Sigmoid colon (tissue), 7 donors: Measurements from ENCODE around the gene THSD7B. TPM values are rescaled to one million over a fixed set of nuclear protein-coding genes. Genes with fewer than 3 reads are reported as not detected.
"Not testable (repeated sequence)": the region's sequence is repeated elsewhere in the genome, so short reads cannot be mapped to it uniquely, and the experiment has no call there.

Experiments
- DNase-seq: peaks from one replicate; pipeline ENCODE4 v3.0.0-alpha.2; 2019
- H3K27ac ChIP-seq, 4 donors: fragments of 200-600 bp; sonication (generic); one replicate each; pipeline ENCODE4 v1.5.1; 2016 to 2019; ENCODE audit warnings: mild to moderate bottlenecking in 1 of 4
- H3K27me3 ChIP-seq, 3 donors: fragments of 200-600 bp; sonication (generic); one replicate each; pipeline ENCODE4 v1.5.1; 2019; ENCODE audit warnings: mild to moderate bottlenecking in 1 of 3
- H3K36me3 ChIP-seq, 4 donors: fragments of 200-600 bp; sonication (generic); one replicate each; pipeline ENCODE4 v1.5.1; 2016 to 2019
- H3K4me1 ChIP-seq, 4 donors: fragments of 200-600 bp; sonication (generic); one replicate each; pipeline ENCODE4 v1.5.1; 2017 to 2019
- H3K4me3 ChIP-seq, 4 donors: fragments of 200-600 bp; sonication (generic); one replicate each; pipeline ENCODE4 v1.5.1; 2017 to 2019; ENCODE audit warnings: mild to moderate bottlenecking in 2 of 4, moderate library complexity in 1 of 4
- H3K9me3 ChIP-seq, 4 donors: fragments of 200-600 bp in 3 of 4; sonication (generic) in 3 of 4; one replicate each; pipeline versions ENCODE4 v1.5.1 to v1.6.1; 2013 to 2019
- CTCF ChIP-seq, 4 experiments: fragments of 450-650 bp in 3 of 4; fragments of 200-600 bp in 1 of 4; IDR thresholded peaks; one replicate each; pipeline ENCODE4 v1.5.1; 2016 to 2019; ENCODE audit warnings: antibody characterized with exemption in 4 of 4, mild to moderate bottlenecking in 3 of 4, moderate library complexity in 2 of 4
- EP300 ChIP-seq, 4 donors: sonication (generic); formaldehyde crosslinking; IDR thresholded peaks; one replicate each; pipeline ENCODE4 v1.6.1; 2017; ENCODE audit warnings: antibody characterized with exemption in 4 of 4
- POLR2A ChIP-seq, 2 donors: fragments of 450-650 bp; IDR thresholded peaks; one replicate each; pipeline ENCODE4 v1.6.1; 2016; ENCODE audit warnings: antibody characterized with exemption in 2 of 2, mild to moderate bottlenecking in 2 of 2, moderate library complexity in 2 of 2
- POLR2AphosphoS5 ChIP-seq, 4 donors: sonication (generic); formaldehyde crosslinking; IDR thresholded peaks; one replicate each; pipeline ENCODE4 v1.6.1; 2017; ENCODE audit warnings: antibody characterized with exemption in 4 of 4
- WGBS, 2 donors: extraction: QIAGEN DNeasy Blood & Tissue Kit; methylation state at CpG; one replicate each; pipeline ENCODE4 v1.1.7; 2013; 5-methylcytosine and 5-hydroxymethylcytosine counted together
- intact Hi-C: fragments of 100-400 bp; cut with DNase I; formaldehyde crosslinking; loops from one replicate; pipeline ENCODE4 v1.15.1; 2023
- polyA plus RNA-seq, 3 donors: library from polyadenylated mRNA; stranded (reverse); fragments of 200-250 nt; gene quantifications; one replicate each; pipeline ENCODE4 v1.2.3, GENCODE V29; 2013
- total RNA-seq, 4 donors: library from RNA; depleted of rRNA; stranded (reverse); fragments of >200 nt; gene quantifications; one replicate each; pipeline ENCODE4 v1.1.0, GENCODE V29; 2016
- donor health status: healthy with polysubstance abuse.
- donor health status: Bipolar disorder and iron deficiency.
- donor health status: healthy.

THSD7B gene
- total and polyA plus RNA-seq, 7 donors = 0.16 to 0.83 (median 0.27) TPM; not detected in 2

GRCh38 chr2:136980303-136980702 lies 215.0 kb downstream of the THSD7B start:
- no peaks in the 10 kb centered on the region for H3K27me3 ChIP-seq
- H3K4me3 ChIP-seq = no peak overlapping the region
- no peaks in the 10 kb centered on the region for H3K4me1 ChIP-seq
- H3K36me3 ChIP-seq = no peaks in the 10 kb centered on the region
- TF ChIP-seq POLR2A (IDR thresholded peaks at IDR 0.05) = no peak
- no peak for TF ChIP-seq CTCF (IDR thresholded peaks at IDR 0.05)
- TF ChIP-seq POLR2AphosphoS5 (IDR thresholded peaks at IDR 0.05) = no peak
- intact Hi-C loops = no loop called here
- WGBS, 2 donors = 91 to 92% methylated on average over 3 of the region's 3 CpGs
- no peak overlapping the region for H3K27ac ChIP-seq
- no peaks in the 10 kb centered on the region for H3K9me3 ChIP-seq
- DNase-seq = no peak

GRCh38 chr2:136981689-136982088 lies 216.3 kb downstream of the THSD7B start:
- H3K4me1 ChIP-seq, H3K27ac ChIP-seq, intact Hi-C loops, H3K27me3 ChIP-seq, H3K9me3 ChIP-seq, H3K36me3 ChIP-seq, DNase-seq, H3K4me3 ChIP-seq: not testable (repeated sequence)
- WGBS, 2 donors = 80 to 89% methylated on average over 6 of the region's 6 CpGs

- H3K27me3 ChIP-seq = no peaks in the 10 kb centered on the region
- 36 to 58% methylated on average over 4 of the region's 4 CpGs for WGBS, 2 donors
- H3K36me3 ChIP-seq = no peaks in the 10 kb centered on the region
- TF ChIP-seq POLR2AphosphoS5 (IDR thresholded peaks at IDR 0.05) = no peak
- DNase-seq = no peak
- H3K9me3 ChIP-seq = no peaks in the 10 kb centered on the region
- no peak overlapping the region for H3K27ac ChIP-seq
- intact Hi-C loops = no loop called here
- H3K4me3 ChIP-seq = no peak overlapping the region
- no peaks in the 10 kb centered on the region for H3K4me1 ChIP-seq
Measured at GRCh38 chr2:136985044-136985443, 219.7 kb downstream of the THSD7B start.

DNA sequence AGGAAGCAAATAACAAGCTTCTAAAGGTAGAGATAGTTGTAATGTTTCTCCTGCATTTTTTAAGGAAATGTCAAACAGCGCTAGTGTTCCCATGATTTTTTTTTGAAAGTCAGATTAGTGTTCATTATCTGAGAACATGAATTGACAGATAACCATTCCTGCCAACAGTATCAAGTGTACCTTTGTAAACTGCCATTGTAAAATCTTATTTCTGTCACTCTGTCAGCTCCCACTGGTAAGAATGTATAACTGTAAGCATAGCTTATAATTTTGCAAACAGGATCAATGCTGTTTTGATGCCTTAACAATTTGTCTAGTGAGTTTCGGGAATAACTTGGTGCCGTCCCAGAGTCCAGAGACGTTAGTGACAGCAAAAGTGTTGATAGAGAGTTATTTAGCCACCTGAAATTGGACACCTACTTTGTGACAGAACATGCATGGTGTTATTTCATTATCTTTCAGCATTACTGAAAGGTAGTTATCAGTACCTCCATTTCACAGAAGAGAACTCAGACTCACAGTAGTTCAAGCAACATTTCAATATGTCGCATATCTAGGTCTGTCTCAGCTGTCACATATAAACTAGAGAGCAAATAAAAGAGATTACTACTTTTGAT lies 221.4 kb downstream of the THSD7B start:
- WGBS, 2 donors = 88 to 90% methylated on average over 5 of the region's 5 CpGs
- intact Hi-C loops = no loop called here

DNA sequence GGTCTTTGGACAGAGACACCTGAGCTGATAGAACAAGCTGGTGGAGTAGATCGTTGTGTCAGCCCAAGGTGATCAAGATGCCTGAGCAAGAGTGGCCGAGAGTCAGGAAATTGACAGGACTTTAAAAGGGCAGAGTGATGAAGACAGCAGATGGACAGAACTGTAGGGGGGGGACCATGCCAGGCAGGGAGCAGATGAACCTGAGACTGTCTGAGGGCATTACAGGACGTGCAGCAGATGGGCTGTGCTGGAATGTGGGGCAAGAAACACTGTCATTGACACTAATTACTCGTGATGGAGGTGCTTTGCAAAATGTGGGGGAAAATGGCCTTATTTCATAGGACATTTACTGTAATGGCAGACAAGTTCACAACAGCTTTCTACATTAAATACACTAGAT lies 225.0 kb downstream of the THSD7B start:
- DNase-seq = no peak
- intact Hi-C loops = no loop called here
- no peak overlapping the region for H3K4me3 ChIP-seq
- H3K9me3 ChIP-seq = no peaks in the 10 kb centered on the region
- H3K27me3 ChIP-seq = no peaks in the 10 kb centered on the region
- TF ChIP-seq EP300 (IDR thresholded peaks at IDR 0.05) (no peak), POLR2AphosphoS5 (IDR thresholded peaks at IDR 0.05) (no peak)
- H3K36me3 ChIP-seq = no peaks in the 10 kb centered on the region
- WGBS, 2 donors = 61 to 65% methylated on average over 4 of the region's 4 CpGs
- no peak overlapping the region for H3K27ac ChIP-seq
- no peaks in the 10 kb centered on the region for H3K4me1 ChIP-seq

More for the DNA sequence above, 221.4 kb downstream of the THSD7B start:
- Histone ChIP-seq H3K9me3 (no peaks in the 10 kb centered on the region), H3K27ac (no peak overlapping the region), H3K36me3 (no peaks in the 10 kb centered on the region), H3K4me1 (no peaks in the 10 kb centered on the region), H3K4me3 (no peak overlapping the region), H3K27me3 (no peaks in the 10 kb centered on the region)
- no peak for TF ChIP-seq POLR2AphosphoS5 (IDR thresholded peaks at IDR 0.05)
- TF ChIP-seq EP300 (IDR thresholded peaks at IDR 0.05) = no peak
- no peak for TF ChIP-seq POLR2A (IDR thresholded peaks at IDR 0.05)
- TF ChIP-seq CTCF (IDR thresholded peaks at IDR 0.05) = no peak
- no peak for DNase-seq

DNA sequence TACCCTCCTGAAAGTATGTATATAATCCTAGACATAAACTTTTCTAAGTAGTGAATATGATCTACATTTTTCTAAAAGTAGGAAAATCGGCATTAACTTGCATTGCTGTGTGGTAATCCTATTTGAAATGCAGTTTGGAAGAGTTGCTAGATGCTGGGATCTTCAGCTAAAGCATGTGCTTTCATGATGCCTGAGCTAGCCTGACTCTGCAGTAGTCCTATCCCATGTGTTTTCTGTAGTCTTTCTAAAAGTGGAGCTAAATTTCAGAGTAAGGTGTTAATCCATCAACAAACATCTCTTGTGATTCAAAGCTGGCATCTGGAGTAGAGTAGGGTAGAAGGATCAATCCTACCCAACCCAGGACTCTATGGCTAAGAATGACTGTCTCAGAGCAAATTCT lies 229.4 kb downstream of the THSD7B start:
- Histone ChIP-seq H3K4me3 (no peak overlapping the region), H3K4me1 (no peaks in the 10 kb centered on the region), H3K27ac (no peak overlapping the region), H3K36me3 (no peaks in the 10 kb centered on the region), H3K9me3 (no peaks in the 10 kb centered on the region), H3K27me3 (no peaks in the 10 kb centered on the region)
- no peak for DNase-seq
- TF ChIP-seq EP300 (IDR thresholded peaks at IDR 0.05) (no peak), POLR2AphosphoS5 (IDR thresholded peaks at IDR 0.05) (no peak), POLR2A (IDR thresholded peaks at IDR 0.05) (no peak), CTCF (IDR thresholded peaks at IDR 0.05) (no peak)
- intact Hi-C loops = no loop called here
- WGBS, 2 donors = 79 to 83% methylated on average over 1 of the region's 1 CpG
